ENCODE measurements around the gene GPR61.

GPR61 gene

GRCh38 chr1:109492779-109493178 lies 46.9 kb upstream of the GPR61 start:
- Histone ChIP-seq H3K4me2 (ENCODE audit: insufficient read depth, low read length, poor library complexity, severe bottlenecking) (no peak overlapping the region), H3K18ac (ENCODE audit: low read length) (no peak overlapping the region), H2AK5ac (ENCODE audit: low read depth, low read length) (no peak overlapping the region), H3K4me1 (ENCODE audit: control insufficient read depth in 2 of 2, insufficient read depth in 1 of 2, low read depth in 1 of 2, low read length in 2 of 2) (peaks cover 5 to 8% of the 10 kb centered on the region in 2 donors), H4K91ac (ENCODE audit: low read depth, low read length, poor library complexity) (no peak overlapping the region), H2BK120ac (ENCODE audit: low read depth, low read length) (no peak overlapping the region), H3K9me3 (replicated peaks in 1 of 2; ENCODE audit: control insufficient read depth in 2 of 2, insufficient read depth in 1 of 2, low read depth in 1 of 2, low read length in 2 of 2) (no peaks in the 10 kb centered on the region), H3K79me1 (ENCODE audit: low read depth, low read length) (no peaks in the 10 kb centered on the region), H2AFZ (ENCODE audit: low read length) (no peak overlapping the region), H3K14ac (ENCODE audit: low read length) (no peak overlapping the region), H2BK5ac (ENCODE audit: low read length) (no peak overlapping the region), H4K8ac (ENCODE audit: low read depth, low read length) (no peak overlapping the region), H3K36me3 (replicated peaks in 1 of 2; ENCODE audit: control insufficient read depth in 2 of 2, insufficient read depth in 2 of 2, low read length in 2 of 2) (peaks cover 21 to 56% of the 10 kb centered on the region in 2 donors), H3K9ac (ENCODE audit: low read depth, low read length, poor library complexity) (no peak overlapping the region), H3K27me3 (ENCODE audit: control insufficient read depth in 3 of 3, insufficient read depth in 3 of 3, low read depth in 1 of 3, low read length in 3 of 3) (no peaks in the 10 kb centered on the region), H2BK12ac (ENCODE audit: low read length) (no peak overlapping the region), H3K4ac (ENCODE audit: low read length) (no peak overlapping the region), H2BK15ac (ENCODE audit: low read length) (no peak overlapping the region), H3K27ac (replicated peaks; ENCODE audit: low read length) (no peak overlapping the region), H3K4me3 (ENCODE audit: low read length in 2 of 2) (no peak overlapping the region), H3K23ac (ENCODE audit: low read depth, low read length, poor library complexity) (no peak overlapping the region)
- no CpG with 5 or more reads among the region's 4 CpGs for WGBS, 2 donors (ENCODE audit: extremely low coverage in 2 of 2, insufficient read length in 2 of 2, insufficient replicate concordance in 1 of 2)
- DNase-seq (ENCODE audit: low spot score), result no peak

GRCh38 chr1:109493227-109493626 lies 46.4 kb upstream of the GPR61 start:
- H3K9me3 ChIP-seq (replicated peaks in 1 of 2; ENCODE audit: control insufficient read depth in 2 of 2, insufficient read depth in 1 of 2, low read depth in 1 of 2, low read length in 2 of 2), result no peaks in the 10 kb centered on the region
- no peak overlapping the region for H2BK15ac ChIP-seq (ENCODE audit: low read length)
- H2AK5ac ChIP-seq (ENCODE audit: low read depth, low read length), result no peak overlapping the region
- no peaks in the 10 kb centered on the region for H3K79me1 ChIP-seq (ENCODE audit: low read depth, low read length)
- H3K4me3 ChIP-seq (ENCODE audit: low read length in 2 of 2), result no peak overlapping the region
- no peak overlapping the region for H3K18ac ChIP-seq (ENCODE audit: low read length)
- H3K23ac ChIP-seq (ENCODE audit: low read depth, low read length, poor library complexity), result no peak overlapping the region
- no peak overlapping the region for H3K27ac ChIP-seq (replicated peaks; ENCODE audit: low read length)
- peaks cover 8 to 11% of the 10 kb centered on the region in 2 donors for H3K4me1 ChIP-seq (ENCODE audit: control insufficient read depth in 2 of 2, insufficient read depth in 1 of 2, low read depth in 1 of 2, low read length in 2 of 2)
- H2BK120ac ChIP-seq (ENCODE audit: low read depth, low read length), result no peak overlapping the region
- H3K36me3 ChIP-seq (replicated peaks in 1 of 2; ENCODE audit: control insufficient read depth in 2 of 2, insufficient read depth in 2 of 2, low read length in 2 of 2), result peaks cover 21 to 51% of the 10 kb centered on the region in 2 donors
- no peak overlapping the region for H4K8ac ChIP-seq (ENCODE audit: low read depth, low read length)
- no peak overlapping the region for H2BK12ac ChIP-seq (ENCODE audit: low read length)
- WGBS, 2 donors (ENCODE audit: extremely low coverage in 2 of 2, insufficient read length in 2 of 2, insufficient replicate concordance in 1 of 2), result no CpG with 5 or more reads among the region's 4 CpGs
- H2BK5ac ChIP-seq (ENCODE audit: low read length), result no peak overlapping the region
- DNase-seq (ENCODE audit: low spot score), result no peak
- no peak overlapping the region for H3K4me2 ChIP-seq (ENCODE audit: insufficient read depth, low read length, poor library complexity, severe bottlenecking)
- H3K27me3 ChIP-seq (ENCODE audit: control insufficient read depth in 3 of 3, insufficient read depth in 3 of 3, low read depth in 1 of 3, low read length in 3 of 3), result no peaks in the 10 kb centered on the region
- H2AFZ ChIP-seq (ENCODE audit: low read length), result peak overlapping the region; percentile 99
- no peak overlapping the region for H3K4ac ChIP-seq (ENCODE audit: low read length)
- H3K14ac ChIP-seq (ENCODE audit: low read length), result no peak overlapping the region
- no peak overlapping the region for H4K91ac ChIP-seq (ENCODE audit: low read depth, low read length, poor library complexity)
- no peak overlapping the region for H3K9ac ChIP-seq (ENCODE audit: low read depth, low read length, poor library complexity)

GRCh38 chr1:109493805-109494539 lies 45.7 kb upstream of the GPR61 start, which contains the start of gene CYB561D1:
Gene CYB561D1 (plus strand): TSS chr1:109494094. CDS start chr1:109494140, 46 bp downstream.
- Histone ChIP-seq H3K9me3 (replicated peaks in 1 of 2; ENCODE audit: control insufficient read depth in 2 of 2, insufficient read depth in 1 of 2, low read depth in 1 of 2, low read length in 2 of 2) (no peaks in the 10 kb centered on the region), H3K36me3 (replicated peaks in 1 of 2; ENCODE audit: control insufficient read depth in 2 of 2, insufficient read depth in 2 of 2, low read length in 2 of 2) (peaks cover 16 to 46% of the 10 kb centered on the region in 2 donors), H2AFZ (ENCODE audit: low read length) (peak within 1 kb of the TSS; percentile 99), H3K79me1 (ENCODE audit: low read depth, low read length) (no peaks in the 10 kb centered on the region), H3K18ac (ENCODE audit: low read length) (peak within 1 kb of the TSS; percentile 92), H3K27ac (replicated peaks; ENCODE audit: low read length) (peak within 1 kb of the TSS; percentile 73), H2BK5ac (ENCODE audit: low read length) (no peak within 1 kb of the TSS), H4K8ac (ENCODE audit: low read depth, low read length) (no peak within 1 kb of the TSS), H3K14ac (ENCODE audit: low read length) (no peak within 1 kb of the TSS), H2BK15ac (ENCODE audit: low read length) (no peak within 1 kb of the TSS), H3K4me1 (ENCODE audit: control insufficient read depth in 2 of 2, insufficient read depth in 1 of 2, low read depth in 1 of 2, low read length in 2 of 2) (peaks cover 11% of the 10 kb centered on the region in 2 donors), H3K4ac (ENCODE audit: low read length) (no peak within 1 kb of the TSS), H3K9ac (ENCODE audit: low read depth, low read length, poor library complexity) (peak within 1 kb of the TSS; percentile 89), H4K91ac (ENCODE audit: low read depth, low read length, poor library complexity) (no peak within 1 kb of the TSS), H2BK12ac (ENCODE audit: low read length) (no peak within 1 kb of the TSS), H3K4me3 (ENCODE audit: low read length in 2 of 2) (peak within 1 kb of the TSS; percentile 92 to 99), H3K4me2 (ENCODE audit: insufficient read depth, low read length, poor library complexity, severe bottlenecking) (peak within 1 kb of the TSS; percentile 54), H2BK120ac (ENCODE audit: low read depth, low read length) (no peak within 1 kb of the TSS), H3K27me3 (ENCODE audit: control insufficient read depth in 3 of 3, insufficient read depth in 3 of 3, low read depth in 1 of 3, low read length in 3 of 3) (no peaks in the 10 kb centered on the region), H2AK5ac (ENCODE audit: low read depth, low read length) (no peak within 1 kb of the TSS), H3K23ac (ENCODE audit: low read depth, low read length, poor library complexity) (peak within 1 kb of the TSS; percentile 70)
- peak; percentile 85 for DNase-seq (ENCODE audit: low spot score)
- WGBS, 2 donors (ENCODE audit: extremely low coverage in 2 of 2, insufficient read length in 2 of 2, insufficient replicate concordance in 1 of 2), result no CpG with 5 or more reads among the region's 44 CpGs

GRCh38 chr1:109495738-109496137 lies 43.9 kb upstream of the GPR61 start:
- H3K27me3 ChIP-seq (ENCODE audit: control insufficient read depth in 3 of 3, insufficient read depth in 3 of 3, low read depth in 1 of 3, low read length in 3 of 3), result no peaks in the 10 kb centered on the region
- no peak overlapping the region for H4K8ac ChIP-seq (ENCODE audit: low read depth, low read length)
- H3K4me1 ChIP-seq (ENCODE audit: control insufficient read depth in 2 of 2, insufficient read depth in 1 of 2, low read depth in 1 of 2, low read length in 2 of 2), result peaks cover 11 to 15% of the 10 kb centered on the region in 2 donors
- no peak overlapping the region for H2BK5ac ChIP-seq (ENCODE audit: low read length)
- H3K27ac ChIP-seq (replicated peaks; ENCODE audit: low read length), result no peak overlapping the region
- no peaks in the 10 kb centered on the region for H3K79me1 ChIP-seq (ENCODE audit: low read depth, low read length)
- DNase-seq (ENCODE audit: low spot score), result no peak
- peaks cover 18 to 43% of the 10 kb centered on the region in 2 donors for H3K36me3 ChIP-seq (replicated peaks in 1 of 2; ENCODE audit: control insufficient read depth in 2 of 2, insufficient read depth in 2 of 2, low read length in 2 of 2)
- no peak overlapping the region for H2AFZ ChIP-seq (ENCODE audit: low read length)
- H3K4ac ChIP-seq (ENCODE audit: low read length), result no peak overlapping the region
- no peak overlapping the region for H3K9ac ChIP-seq (ENCODE audit: low read depth, low read length, poor library complexity)
- no peak overlapping the region for H3K4me2 ChIP-seq (ENCODE audit: insufficient read depth, low read length, poor library complexity, severe bottlenecking)
- H2AK5ac ChIP-seq (ENCODE audit: low read depth, low read length), result no peak overlapping the region
- no peak overlapping the region for H2BK15ac ChIP-seq (ENCODE audit: low read length)
- no peaks in the 10 kb centered on the region for H3K9me3 ChIP-seq (replicated peaks in 1 of 2; ENCODE audit: control insufficient read depth in 2 of 2, insufficient read depth in 1 of 2, low read depth in 1 of 2, low read length in 2 of 2)
- peak overlapping the region in 1 of 2 donors; percentile 27 for H3K4me3 ChIP-seq (ENCODE audit: low read length in 2 of 2)
- no peak overlapping the region for H2BK120ac ChIP-seq (ENCODE audit: low read depth, low read length)
- no peak overlapping the region for H3K18ac ChIP-seq (ENCODE audit: low read length)
- H4K91ac ChIP-seq (ENCODE audit: low read depth, low read length, poor library complexity), result no peak overlapping the region
- WGBS, 2 donors (ENCODE audit: extremely low coverage in 2 of 2, insufficient read length in 2 of 2, insufficient replicate concordance in 1 of 2), result no CpG with 5 or more reads among the region's 7 CpGs
- H2BK12ac ChIP-seq (ENCODE audit: low read length), result no peak overlapping the region
- H3K23ac ChIP-seq (ENCODE audit: low read depth, low read length, poor library complexity), result no peak overlapping the region
- H3K14ac ChIP-seq (ENCODE audit: low read length), result no peak overlapping the region
